Tongue (tissue), 2 donors: ENCODE measurements around the gene HUS1. TPM values are rescaled to one million over a fixed set of nuclear protein-coding genes. Genes with fewer than 3 reads are reported as not detected.
"Not testable (repeated sequence)": the region's sequence is repeated elsewhere in the genome, so short reads cannot be mapped to it uniquely, and the experiment has no call there.

Experiments used
- DNase-seq: peaks from one replicate; pipeline ENCODE4 v3.0.0-alpha.2; 2015
- total RNA-seq: library from RNA; depleted of rRNA; stranded (reverse); fragments of >200 nt; gene quantifications from one replicate; pipeline ENCODE4 v1.2.3, GENCODE V29; 2014

HUS1 gene
- 26.9 TPM for total RNA-seq

DNA sequence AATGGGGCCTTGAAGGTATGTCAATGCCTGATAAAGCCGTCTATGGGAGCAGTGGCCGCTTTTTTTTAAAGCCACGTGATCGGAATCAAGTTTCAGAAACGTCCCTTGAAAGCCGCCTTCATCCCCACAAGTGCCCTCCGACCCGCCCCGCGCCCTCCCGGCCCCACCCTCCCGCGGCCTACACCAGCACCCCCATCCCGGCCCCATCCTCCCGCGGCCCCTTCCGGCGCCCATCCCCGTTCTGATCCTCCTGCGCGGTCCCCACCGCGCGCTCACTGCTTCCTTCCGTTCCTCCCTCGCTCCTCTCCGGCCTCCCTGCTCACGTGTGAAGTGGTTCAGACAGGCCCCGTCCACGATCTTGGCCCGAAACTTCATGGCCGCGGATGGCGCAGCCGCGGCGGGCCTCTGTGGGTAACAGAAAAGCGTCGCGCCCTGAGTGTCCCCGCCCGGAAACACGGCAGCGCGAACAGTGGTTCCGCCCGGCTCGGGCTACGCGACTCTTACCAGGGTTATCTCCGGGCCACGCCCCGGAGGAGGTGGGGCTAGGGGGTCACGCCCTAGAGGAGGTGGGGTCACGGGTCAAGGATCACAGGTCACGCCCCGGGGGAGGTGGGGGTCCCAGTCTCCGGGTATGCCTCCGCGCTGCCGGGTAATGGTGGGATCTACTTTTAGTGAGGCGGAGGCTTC lies at the start of gene HUS1:
Gene HUS1, minus strand, starts transcription at position 471 of the 687 bp plus-strand sequence. Its CDS starts 96 bp downstream, at position 375.
- DNase-seq, result peak; percentile 95

DNA sequence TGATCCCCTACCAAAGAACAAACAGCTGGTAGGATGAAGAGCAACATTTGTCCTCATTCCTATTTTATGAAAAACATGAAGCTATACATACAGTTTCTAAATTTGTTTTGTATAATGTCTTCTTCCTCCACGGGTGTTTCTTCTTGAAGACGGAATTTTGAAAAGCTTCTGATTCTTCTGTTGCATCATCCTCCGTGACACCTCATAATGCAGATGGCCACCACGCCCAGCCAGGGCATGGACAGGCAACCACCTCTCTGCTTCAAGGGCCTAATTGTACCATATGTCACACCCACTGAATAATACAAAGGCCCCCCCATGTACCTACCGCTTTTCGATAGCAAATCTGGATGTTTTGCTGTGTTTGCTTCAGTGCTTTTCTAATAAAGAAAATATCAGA lies 49.5 kb upstream of the HUS1 start, which contains the start of gene SUN3:
Gene SUN3, minus strand, starts transcription at position 170 of the 400 bp plus-strand sequence. Its CDS starts 169 bp downstream, at position 1.
- no peak for DNase-seq

DNA sequence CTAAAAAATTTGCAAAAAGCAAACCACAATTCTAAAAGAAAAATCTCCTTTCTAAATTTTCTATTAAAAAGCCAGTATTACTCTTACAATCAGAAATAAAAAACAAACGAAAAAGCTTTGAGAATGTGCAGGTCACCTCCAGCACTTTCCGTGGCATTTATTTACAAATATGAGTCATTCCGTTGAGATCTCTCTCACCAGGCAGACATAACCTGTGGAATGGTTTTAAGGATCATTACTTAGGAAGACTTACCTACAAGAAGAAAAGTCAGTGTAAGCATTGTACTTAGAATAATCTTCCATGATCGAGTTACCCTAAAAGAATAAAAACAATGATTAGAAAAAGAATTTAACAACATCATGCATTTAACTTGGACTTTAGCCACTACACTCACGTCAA lies 46.2 kb upstream of the HUS1 start:
- DNase-seq, result no peak

DNA sequence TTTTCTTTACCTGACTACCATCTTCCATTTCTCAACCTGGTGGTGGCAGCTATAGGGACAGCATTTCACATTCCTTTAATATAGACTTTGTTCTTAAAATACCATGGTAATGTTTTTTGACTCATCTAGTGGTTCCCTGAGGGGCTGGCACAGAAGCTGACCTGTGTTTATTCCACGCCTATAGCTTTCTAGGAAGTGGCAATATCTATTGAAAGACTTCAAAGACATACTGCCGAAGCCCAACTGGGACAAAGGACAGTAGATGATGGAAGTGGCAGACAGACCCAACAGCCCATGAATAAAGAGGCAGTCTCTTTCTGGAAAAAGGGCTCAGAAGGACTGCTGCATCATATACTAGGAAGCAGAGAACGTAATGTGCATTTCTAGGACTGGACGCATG lies 38.3 kb upstream of the HUS1 start:
- DNase-seq, result no peak

DNA sequence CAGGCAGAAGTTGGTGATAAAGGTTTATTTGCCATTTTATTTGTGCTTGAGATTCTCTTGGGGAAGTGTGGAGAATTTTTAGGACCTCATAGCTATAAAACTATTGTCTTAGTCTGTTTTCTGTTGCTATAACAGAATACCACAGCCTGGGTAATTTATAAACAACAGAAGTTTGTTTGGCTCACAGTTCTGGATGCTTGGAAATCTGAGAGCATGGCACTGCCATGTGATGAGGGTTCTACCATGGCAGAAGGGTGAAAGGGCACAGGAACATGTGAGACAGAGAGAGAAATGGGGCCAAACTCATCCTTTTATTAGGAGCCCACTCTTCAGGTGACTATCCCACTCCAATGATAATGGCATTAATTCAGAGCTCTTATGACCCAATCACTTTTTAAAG lies 37.2 kb upstream of the HUS1 start:
- DNase-seq, result no peak

DNA sequence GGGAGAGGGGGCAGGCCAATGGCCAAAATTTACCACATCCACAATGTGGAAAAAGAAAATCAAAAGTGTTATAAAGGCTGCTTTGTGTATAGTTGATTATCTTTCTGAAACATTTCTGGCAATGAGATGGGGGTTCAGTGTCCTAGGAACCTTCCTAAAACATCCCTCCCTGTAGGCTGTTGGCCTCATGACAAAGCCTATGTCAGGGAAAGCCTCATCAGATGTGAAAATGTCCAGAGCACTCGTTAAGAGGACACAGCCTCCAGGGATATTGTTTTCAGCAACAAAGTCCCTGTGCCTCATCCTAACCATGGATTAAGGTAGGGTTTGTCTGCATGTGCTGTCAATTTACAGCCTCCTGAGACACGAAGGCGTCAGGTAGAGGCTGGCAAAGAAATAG lies 32.5 kb upstream of the HUS1 start:
- peak; percentile 39 for DNase-seq

DNA sequence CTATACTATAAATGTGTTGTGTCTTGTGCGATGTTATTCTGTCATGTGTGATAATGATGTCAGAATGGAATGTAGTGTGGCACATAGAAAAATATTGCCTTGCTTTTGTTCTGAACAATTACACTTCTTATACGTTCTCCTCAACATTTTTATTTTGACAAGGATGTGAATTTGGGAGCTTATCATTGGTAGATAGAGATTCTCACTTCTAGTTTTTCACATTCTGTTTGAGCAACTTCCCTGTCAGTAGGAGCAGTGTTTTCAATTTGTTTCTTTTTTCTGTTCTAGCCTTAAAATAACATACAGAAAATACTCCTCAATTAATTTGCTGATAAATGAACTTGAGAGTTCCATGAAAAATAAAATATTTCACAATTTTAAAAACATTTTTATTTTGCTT lies 31.9 kb upstream of the HUS1 start:
- DNase-seq, result no peak

DNA sequence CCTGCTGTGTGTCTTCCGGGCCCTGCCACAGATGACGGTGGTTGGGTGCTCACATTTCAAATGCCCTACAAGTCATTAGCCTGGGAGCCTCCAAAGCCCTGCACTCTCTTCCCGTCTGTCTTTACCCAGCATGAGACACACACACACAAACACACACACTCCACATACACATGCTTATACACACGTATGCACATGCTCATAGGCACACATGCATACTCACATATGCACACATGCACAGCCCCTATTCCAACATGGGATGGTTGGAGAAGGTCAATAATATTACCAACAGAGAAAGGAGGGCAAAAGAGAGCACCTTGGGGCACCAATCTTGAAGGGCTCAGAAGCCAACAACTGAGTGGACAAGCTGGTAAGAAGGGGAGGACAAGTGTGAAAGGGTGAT lies 30.5 kb upstream of the HUS1 start:
- DNase-seq, result no peak

DNA sequence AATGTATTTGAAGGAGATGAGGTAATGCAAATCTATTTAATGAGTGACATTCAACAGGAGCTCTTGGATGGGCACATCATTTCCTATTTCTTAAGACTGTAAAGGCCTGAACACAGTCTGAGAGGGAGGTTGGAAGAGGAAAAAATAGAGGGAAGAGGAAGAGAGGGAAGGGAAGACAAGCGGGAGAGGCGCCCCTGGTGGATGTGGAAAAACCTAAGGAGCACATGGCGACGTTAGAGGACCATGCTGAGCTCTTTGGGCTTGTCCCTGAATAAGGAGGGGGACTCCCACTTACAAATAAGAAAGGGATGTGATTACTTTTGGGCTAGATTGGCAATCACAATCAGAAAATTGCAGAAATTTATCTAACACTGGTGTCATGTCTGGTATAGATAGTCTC lies 29.8 kb upstream of the HUS1 start:
- DNase-seq, result no peak

DNA sequence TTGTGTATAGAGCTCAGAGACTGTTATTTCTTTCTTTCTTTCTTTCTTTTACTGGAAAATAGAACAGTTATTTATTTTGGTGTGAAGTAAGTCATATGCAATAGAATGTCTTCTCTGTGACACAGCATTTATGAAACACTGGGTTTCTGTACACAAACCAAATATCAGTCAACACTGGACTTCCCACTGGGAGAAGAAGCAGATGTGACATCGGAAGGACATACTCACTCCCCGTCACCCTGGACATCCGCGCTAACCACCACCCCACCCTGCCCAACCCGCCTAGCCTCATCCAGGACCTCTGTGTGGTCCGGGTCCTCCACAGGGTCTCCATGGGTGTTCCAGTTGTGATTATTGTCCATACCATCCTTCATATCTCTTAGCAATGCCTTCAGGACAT lies 27.5 kb upstream of the HUS1 start:
- no peak for DNase-seq

DNA sequence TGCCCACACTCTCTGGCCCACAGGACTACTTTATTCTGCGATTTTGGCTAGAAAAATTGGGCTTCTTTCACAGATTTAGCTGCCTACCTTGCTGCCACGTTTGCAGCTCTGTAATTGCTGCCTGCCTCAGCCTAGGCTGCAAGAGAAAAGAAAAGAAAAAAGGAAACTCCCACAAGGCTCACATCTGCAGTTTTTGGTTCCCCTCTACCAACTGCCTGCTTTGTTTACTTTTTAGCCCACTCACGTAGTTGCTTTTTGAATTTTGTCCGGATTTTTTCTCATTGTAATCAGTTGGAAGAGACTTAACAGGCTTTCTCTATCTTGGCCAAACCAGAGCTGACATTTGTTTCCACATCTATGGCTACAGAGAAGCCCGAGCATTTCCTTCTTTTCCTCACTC lies 25.2 kb upstream of the HUS1 start:
- DNase-seq, result no peak

DNA sequence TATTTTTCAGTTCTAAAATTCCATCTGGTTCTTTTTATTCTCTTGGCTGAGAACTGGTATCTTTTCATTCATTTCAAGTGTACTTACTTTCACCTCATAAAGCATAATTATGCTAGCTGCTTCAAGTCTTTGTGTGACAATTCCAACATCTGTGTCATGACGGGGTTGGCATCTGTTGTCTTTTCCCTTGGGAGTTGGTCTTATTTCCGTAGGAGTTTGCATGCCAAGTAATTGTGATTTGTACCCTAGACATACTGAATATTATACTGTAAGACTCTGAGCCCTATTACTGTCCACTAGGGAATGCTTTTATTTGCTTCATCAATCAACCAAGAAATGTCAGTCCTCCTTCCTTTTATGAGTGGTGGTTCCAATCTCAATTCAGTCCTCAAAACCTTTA lies 24.6 kb upstream of the HUS1 start:
- peak; percentile 30 for DNase-seq

DNA sequence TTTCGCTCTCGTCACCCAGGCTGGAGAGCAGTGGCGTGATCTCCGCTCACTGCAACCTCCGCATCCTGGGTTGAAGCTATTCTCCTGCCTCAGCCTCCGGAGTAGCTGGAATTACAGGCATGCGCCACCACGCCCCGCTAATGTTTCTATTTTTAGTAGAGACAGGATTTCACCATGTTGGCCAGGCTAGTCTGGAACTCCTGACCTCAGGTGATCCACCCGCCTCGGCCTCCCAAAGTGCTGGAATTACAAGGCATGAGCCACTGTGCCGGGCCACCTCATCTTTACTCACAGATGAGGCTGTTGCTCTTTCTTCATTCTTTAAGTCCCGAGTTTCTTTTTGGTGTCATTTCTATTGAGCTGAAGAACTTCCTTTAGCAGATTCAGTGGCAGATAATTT lies 20.7 kb upstream of the HUS1 start:
- not testable (repeated sequence) for DNase-seq

DNA sequence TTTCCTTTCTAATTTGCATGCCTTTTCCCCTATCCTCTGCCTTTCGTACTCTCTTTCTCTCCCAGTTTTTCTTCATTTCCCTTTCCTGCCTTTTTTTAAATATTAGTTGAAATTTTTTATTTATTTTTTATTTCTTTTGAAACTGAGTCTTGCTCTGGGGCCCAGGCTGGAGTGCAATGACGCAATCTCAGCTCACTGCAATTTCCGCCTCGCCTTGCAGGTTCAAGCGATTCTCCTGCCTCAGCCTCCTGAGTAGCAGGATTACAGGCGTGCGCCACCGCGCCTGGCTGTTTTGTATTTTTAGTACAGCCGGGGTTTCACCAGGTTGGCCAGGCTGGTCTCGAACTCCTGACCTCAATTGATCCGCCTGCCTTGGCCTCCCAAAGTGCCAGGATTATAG lies 20.0 kb upstream of the HUS1 start:
- DNase-seq, result no peak

DNA sequence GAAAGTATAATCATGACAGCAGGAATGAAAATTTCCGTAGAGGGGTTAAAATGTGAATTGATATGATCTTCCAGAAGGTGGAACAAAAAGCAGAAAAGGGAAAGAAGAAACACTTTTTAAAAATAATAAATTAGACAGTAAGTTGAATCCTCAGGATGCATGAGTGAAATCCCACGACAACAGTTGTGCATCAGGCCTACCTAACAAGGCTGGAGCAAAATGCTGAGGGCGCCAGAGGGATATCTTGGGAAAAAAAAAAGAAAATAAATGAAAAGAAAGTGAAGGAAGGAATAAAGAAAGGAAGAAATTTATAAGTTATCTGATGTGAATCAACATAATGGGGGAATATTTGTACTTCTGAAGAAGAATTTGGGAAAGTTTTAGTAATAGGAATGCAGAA lies 13.0 kb upstream of the HUS1 start:
- no peak for DNase-seq

DNA sequence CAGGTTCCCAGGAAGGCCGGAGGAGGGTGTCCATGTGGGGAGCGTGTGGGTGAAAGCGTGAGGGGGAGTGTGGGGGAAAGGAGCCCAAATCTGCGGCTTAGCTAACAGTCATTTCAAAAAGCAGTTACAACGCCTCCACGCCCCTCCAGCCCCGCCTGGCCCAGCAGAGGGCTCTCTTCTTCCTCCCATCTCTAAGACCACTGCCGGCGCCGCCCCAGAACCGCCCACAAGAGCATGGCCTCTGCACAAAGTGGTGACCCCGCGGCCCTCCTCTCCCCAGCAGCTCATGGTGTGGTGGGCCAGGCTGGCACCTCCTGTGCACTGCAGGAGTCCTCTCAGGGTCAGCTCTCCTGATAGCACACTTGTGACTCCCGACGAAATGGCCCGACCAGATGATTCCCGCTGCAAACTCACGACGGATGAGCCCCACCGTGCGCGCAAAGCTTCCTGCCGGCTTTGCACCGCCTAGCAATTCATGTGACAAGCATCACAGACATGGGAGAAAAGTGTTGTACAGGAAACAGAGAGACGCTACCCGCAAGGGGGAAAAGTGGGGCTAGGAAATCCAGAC lies 12.4 kb upstream of the HUS1 start:
- DNase-seq, result peak; percentile 89

DNA sequence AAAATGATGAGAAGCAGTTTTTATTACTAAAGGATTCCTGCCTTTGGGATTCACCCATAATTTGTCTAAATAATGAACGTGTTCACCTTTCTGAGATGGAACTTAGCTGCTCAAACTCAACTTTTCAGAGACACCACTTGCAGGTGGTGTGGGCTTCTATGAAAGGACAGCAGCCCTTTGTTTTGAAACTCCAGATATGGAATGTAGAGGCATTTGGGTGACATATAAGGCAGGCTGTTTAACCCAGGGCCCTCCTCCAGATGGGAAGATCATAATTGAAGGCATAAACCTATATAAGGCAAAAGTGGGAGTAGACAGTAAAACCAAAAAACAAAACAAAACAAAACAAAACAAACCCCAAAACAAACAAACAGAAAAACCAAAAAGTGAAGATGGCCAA lies 11.9 kb upstream of the HUS1 start:
- no peak for DNase-seq

DNA sequence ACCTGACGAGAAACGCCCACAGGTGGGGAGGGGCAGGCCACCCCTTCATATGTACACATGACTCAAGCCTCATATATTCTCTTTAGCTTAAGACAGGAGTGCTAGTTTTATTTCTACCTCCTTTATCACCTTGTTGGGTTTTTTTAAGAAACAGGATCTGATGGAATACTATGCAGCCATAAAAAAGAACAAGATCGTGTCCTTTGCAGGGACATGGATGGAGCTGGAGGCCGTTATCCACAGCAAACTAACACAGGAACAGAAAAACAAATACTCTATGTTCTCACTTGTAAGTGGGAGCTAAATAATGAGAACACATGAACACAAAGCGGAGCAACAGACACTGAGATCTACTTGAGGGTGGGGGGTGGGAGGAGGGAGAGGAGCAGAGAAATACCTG lies 11.2 kb upstream of the HUS1 start:
- DNase-seq, result no peak

DNA sequence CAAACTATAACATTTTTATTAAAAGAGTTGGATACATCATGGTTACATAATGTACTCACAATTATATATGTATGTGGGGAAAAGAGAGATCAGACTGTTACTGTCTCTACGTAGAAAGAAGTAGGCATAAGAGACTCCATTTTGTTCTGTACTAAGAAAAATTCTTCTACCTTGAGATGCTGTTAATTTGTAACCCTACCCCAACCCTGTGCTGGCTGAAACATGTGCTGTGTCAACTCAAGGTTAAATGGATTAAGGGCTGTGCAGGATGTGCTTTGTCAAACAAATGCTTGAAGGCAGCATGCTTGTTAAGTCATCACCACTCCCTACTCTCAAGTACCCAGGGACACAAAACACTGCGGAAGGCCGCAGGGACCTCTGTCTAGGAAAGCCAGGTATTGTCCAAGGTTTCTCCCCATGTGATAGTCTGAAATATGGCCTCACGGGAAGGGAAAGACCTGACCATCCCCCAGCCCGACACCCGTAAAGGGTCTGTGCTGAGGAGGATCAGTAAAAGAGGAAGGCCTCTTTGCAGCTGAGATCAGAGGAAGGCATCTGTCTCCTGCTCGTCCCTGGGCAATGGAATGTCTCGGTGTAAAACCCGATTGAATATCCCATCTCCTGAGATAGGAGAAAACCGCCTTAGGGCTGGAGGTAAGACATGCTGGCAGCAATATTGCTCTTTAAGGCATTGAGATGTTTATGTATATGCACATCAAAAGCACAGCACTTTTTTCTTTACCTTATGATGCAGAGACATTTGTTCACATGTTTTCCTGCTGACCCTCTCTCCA lies 10.4 kb upstream of the HUS1 start:
- DNase-seq, result peak; percentile 41

DNA sequence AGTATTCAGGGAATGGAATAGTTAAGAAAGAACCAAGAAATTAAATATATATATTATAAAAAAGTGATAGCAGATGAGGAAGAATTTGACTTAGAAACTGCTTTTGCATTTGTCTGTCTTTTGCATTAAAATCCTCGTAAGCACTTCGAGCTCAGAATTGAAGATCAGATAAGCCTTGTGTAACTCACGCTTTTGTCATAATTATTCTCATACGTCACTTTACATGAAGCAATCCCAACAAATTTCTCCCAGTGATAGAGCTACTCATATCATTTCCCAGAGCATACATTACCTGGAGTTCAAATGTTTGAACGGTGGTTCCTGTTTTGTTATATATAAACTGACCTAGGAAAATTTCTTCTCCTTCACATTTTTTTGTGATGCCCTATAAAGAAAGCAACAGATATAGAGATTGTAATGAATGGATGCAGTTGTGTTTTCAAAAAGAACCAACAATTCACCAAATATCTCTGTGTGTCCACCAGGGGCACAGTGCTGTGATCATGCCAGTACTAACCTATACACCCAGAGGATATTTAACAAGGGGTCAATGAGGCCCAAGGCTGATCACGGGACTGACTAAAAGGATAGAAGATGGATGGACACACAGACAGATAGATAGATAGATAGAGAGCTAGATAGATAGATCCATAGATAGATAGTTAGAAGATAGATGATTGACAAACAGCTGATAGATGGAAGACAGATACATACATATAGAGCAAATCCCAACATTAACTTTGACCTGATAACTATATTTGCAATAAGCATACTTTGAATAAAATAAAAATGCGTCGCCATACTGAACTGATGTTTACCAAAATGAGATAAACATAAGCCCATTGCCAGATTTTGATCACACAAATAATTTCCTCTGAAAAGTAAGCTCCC lies 9.3 kb upstream of the HUS1 start:
- DNase-seq, result no peak

DNA sequence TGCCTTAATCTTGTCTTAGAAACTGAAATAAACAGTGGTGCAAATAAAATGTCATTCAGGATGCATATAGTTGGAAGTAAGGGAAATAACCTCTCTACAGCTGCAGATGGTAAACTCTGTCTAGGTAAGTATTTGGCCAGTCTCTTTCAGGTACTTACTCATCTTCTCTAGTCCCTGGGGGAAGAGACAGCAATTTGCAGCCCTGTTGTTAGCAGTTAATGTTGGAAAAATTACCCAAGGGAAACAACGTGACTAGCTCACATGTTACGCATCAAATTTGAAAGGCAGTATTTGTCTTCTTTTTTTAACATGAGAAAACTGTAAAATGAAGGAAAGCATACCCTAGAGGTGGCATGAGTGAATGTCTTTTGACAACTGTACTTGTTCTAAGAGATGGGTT lies 3.2 kb upstream of the HUS1 start:
- no peak for DNase-seq

DNA sequence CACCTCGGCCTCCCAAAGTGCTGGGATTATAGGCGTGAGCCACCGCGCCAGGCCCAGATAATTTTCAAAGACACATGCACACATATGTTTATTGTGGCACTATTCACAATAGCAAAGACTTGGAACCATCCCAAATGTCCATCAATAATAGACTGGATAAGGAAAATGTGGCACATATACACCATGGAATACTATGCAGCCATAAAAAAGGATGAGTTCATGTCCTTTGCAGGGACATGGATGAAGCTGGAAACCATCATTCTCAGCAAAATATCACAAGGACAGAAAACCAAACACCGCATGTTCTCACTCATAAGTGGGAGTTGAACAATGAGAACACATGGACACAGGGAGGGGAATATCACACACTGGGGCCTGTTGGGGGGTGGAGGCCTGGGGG lies 1.2 kb upstream of the HUS1 start:
- not testable (repeated sequence) for DNase-seq

DNA sequence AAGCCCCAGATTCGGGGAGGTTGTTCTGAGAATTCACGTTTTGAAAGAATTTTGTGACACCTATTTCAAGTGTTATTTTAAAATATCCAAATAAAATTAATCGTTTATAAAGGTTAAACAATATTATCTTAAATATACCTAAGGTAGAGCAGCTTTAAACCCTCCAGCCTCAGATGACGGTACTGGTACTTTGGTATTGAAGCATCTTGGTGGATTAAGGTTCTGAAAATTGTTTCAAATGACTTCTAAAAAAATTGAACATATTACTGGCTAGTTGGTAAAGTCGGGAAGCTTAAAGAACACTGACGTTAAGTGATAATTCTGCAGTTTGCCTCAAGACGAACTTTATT lies 392 bp upstream of the HUS1 start:
- no peak for DNase-seq
